ENCODE data around the gene DLK1.

The DLK1 gene

GRCh38 chr14:100727086-100727872 lies 587 bp downstream of the DLK1 start:
- H3K27ac ChIP-seq (ENCODE audit: low read depth, low read length): no peak overlapping the region
- peaks cover 14% of the 10 kb centered on the region; the same call in 1 of the 2 replicates for H3K4me1 ChIP-seq (ENCODE audit: insufficient read depth, low read length)
- peak overlapping the region; percentile 55 for H3K4me3 ChIP-seq (ENCODE audit: low read length)
- 19% methylated on average over 46 of the region's 47 CpGs for WGBS
- peaks cover 72% of the 10 kb centered on the region for H3K27me3 ChIP-seq (ENCODE audit: insufficient read depth, low read length)
- H3K36me3 ChIP-seq (ENCODE audit: insufficient read depth, low read length): no peaks in the 10 kb centered on the region
- H3K9me3 ChIP-seq (ENCODE audit: insufficient read depth, low read depth, low read length): no peaks in the 10 kb centered on the region
- H3K9ac ChIP-seq (ENCODE audit: low read depth, low read length): peak overlapping the region; percentile 24; the same call in 1 of the 2 replicates

DNA sequence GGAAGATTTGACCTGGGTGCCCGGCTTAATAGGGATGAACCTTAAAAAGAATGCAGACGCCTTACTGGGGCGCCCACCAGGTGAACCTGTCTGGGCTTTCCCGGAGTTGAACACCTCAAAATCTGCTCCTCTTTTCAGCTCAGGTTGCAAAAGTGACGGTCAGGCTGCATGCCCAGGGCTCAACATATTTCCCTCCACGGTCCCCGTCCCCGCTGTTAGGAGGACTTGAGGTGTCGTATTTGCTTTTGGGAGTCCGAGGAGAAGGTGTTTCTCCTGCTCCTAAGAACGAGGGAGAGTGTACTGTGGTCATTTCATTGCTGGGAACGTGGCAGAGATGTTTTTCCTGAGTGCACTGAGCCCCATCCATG lies 1.2 kb downstream of the DLK1 start:
- 71% methylated on average over 12 of the region's 12 CpGs for WGBS
- no peak overlapping the region for H3K9ac ChIP-seq (ENCODE audit: low read depth, low read length)
- H3K27ac ChIP-seq (ENCODE audit: low read depth, low read length): no peak overlapping the region
- no peaks in the 10 kb centered on the region for H3K36me3 ChIP-seq (ENCODE audit: insufficient read depth, low read length)
- no peaks in the 10 kb centered on the region for H3K9me3 ChIP-seq (ENCODE audit: insufficient read depth, low read depth, low read length)
- peaks cover 13% of the 10 kb centered on the region for H3K4me1 ChIP-seq (ENCODE audit: insufficient read depth, low read length)
- H3K4me3 ChIP-seq (ENCODE audit: low read length): peak overlapping the region; percentile 55; the same call in 1 of the 2 replicates
- H3K27me3 ChIP-seq (ENCODE audit: insufficient read depth, low read length): peaks cover 67% of the 10 kb centered on the region

- Histone ChIP-seq H3K9me3 (ENCODE audit: insufficient read depth, low read depth, low read length) (no peaks in the 10 kb centered on the region), H3K36me3 (ENCODE audit: insufficient read depth, low read length) (no peaks in the 10 kb centered on the region), H3K4me1 (ENCODE audit: insufficient read depth, low read length) (peaks cover 3% of the 10 kb centered on the region), H3K27me3 (ENCODE audit: insufficient read depth, low read length) (peaks cover 58% of the 10 kb centered on the region), H3K27ac (ENCODE audit: low read depth, low read length) (no peak overlapping the region), H3K4me3 (ENCODE audit: low read length) (no peak overlapping the region), H3K9ac (ENCODE audit: low read depth, low read length) (no peak overlapping the region)
- 91% methylated on average over 13 of the region's 13 CpGs for WGBS
Measured at GRCh38 chr14:100728962-100729361, 2.3 kb downstream of the DLK1 start.

DNA sequence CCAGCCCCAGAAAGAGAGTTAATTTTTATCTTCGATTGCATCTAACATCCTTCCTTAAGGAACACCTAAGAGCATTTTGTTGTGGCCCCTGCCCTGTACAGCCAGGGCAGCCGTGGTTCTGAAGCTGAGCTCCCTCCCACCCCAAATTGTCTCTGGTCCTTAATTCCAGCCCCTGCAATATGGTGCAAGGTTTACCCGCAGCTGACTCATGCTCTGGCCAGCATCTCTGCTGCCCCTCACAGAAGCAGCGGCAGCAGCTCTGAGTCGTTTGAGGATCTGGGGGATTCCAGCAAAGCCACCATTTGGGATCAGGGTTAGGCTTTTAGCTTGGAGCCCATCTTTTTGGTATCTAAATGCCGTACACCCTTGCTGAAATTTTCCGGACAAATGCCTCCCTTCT lies 3.3 kb downstream of the DLK1 start:
- Histone ChIP-seq H3K4me1 (ENCODE audit: insufficient read depth, low read length) (peaks cover 2% of the 10 kb centered on the region), H3K27me3 (ENCODE audit: insufficient read depth, low read length) (peaks cover 51% of the 10 kb centered on the region), H3K4me3 (ENCODE audit: low read length) (no peak overlapping the region), H3K36me3 (ENCODE audit: insufficient read depth, low read length) (no peaks in the 10 kb centered on the region; the same call in 1 of the 2 replicates), H3K9ac (ENCODE audit: low read depth, low read length) (no peak overlapping the region), H3K9me3 (ENCODE audit: insufficient read depth, low read depth, low read length) (no peaks in the 10 kb centered on the region), H3K27ac (ENCODE audit: low read depth, low read length) (no peak overlapping the region)
- WGBS: 74% methylated on average over 7 of the region's 7 CpGs

GRCh38 chr14:100730581-100730980 lies 3.9 kb downstream of the DLK1 start:
- no peaks in the 10 kb centered on the region; the same call in 1 of the 2 replicates for H3K36me3 ChIP-seq (ENCODE audit: insufficient read depth, low read length)
- H3K4me1 ChIP-seq (ENCODE audit: insufficient read depth, low read length): peaks cover 2% of the 10 kb centered on the region
- H3K27me3 ChIP-seq (ENCODE audit: insufficient read depth, low read length): peaks cover 45% of the 10 kb centered on the region
- WGBS: 52% methylated on average over 12 of the region's 15 CpGs
- H3K4me3 ChIP-seq (ENCODE audit: low read length): no peak overlapping the region
- H3K27ac ChIP-seq (ENCODE audit: low read depth, low read length): no peak overlapping the region
- H3K9ac ChIP-seq (ENCODE audit: low read depth, low read length): no peak overlapping the region
- no peaks in the 10 kb centered on the region for H3K9me3 ChIP-seq (ENCODE audit: insufficient read depth, low read depth, low read length)

- no peaks in the 10 kb centered on the region; the same call in 1 of the 2 replicates for H3K36me3 ChIP-seq (ENCODE audit: insufficient read depth, low read length)
- H3K4me1 ChIP-seq (ENCODE audit: insufficient read depth, low read length): peaks cover 2% of the 10 kb centered on the region
- H3K9ac ChIP-seq (ENCODE audit: low read depth, low read length): no peak overlapping the region
- 81% methylated on average over 5 of the region's 7 CpGs for WGBS
- no peaks in the 10 kb centered on the region for H3K9me3 ChIP-seq (ENCODE audit: insufficient read depth, low read depth, low read length)
- no peak overlapping the region for H3K4me3 ChIP-seq (ENCODE audit: low read length)
- peaks cover 39% of the 10 kb centered on the region for H3K27me3 ChIP-seq (ENCODE audit: insufficient read depth, low read length)
- no peak overlapping the region for H3K27ac ChIP-seq (ENCODE audit: low read depth, low read length)
Measured at GRCh38 chr14:100731011-100731670, 4.4 kb downstream of the DLK1 start.

- no peak overlapping the region for H3K27ac ChIP-seq (ENCODE audit: low read depth, low read length)
- no peak overlapping the region for H3K4me3 ChIP-seq (ENCODE audit: low read length)
- no peak overlapping the region for H3K9ac ChIP-seq (ENCODE audit: low read depth, low read length)
- no peaks in the 10 kb centered on the region for H3K9me3 ChIP-seq (ENCODE audit: insufficient read depth, low read depth, low read length)
- peaks cover 2% of the 10 kb centered on the region for H3K4me1 ChIP-seq (ENCODE audit: insufficient read depth, low read length)
- no peaks in the 10 kb centered on the region; the same call in 1 of the 2 replicates for H3K36me3 ChIP-seq (ENCODE audit: insufficient read depth, low read length)
- 91% methylated on average over 34 of the region's 34 CpGs for WGBS
- H3K27me3 ChIP-seq (ENCODE audit: insufficient read depth, low read length): peaks cover 30% of the 10 kb centered on the region
Measured at GRCh38 chr14:100731846-100732765, 5.4 kb downstream of the DLK1 start.

- Histone ChIP-seq H3K36me3 (ENCODE audit: insufficient read depth, low read length) (no peaks in the 10 kb centered on the region; the same call in 1 of the 2 replicates), H3K9me3 (ENCODE audit: insufficient read depth, low read depth, low read length) (no peaks in the 10 kb centered on the region), H3K4me1 (ENCODE audit: insufficient read depth, low read length) (peaks cover 2% of the 10 kb centered on the region), H3K27me3 (ENCODE audit: insufficient read depth, low read length) (peaks cover 24% of the 10 kb centered on the region), H3K4me3 (ENCODE audit: low read length) (no peak overlapping the region), H3K27ac (ENCODE audit: low read depth, low read length) (no peak overlapping the region), H3K9ac (ENCODE audit: low read depth, low read length) (no peak overlapping the region)
- 87% methylated on average over 7 of the region's 7 CpGs for WGBS
Measured at GRCh38 chr14:100732766-100733100, 6.0 kb downstream of the DLK1 start.

- Histone ChIP-seq H3K9ac (ENCODE audit: low read depth, low read length) (no peak overlapping the region), H3K4me3 (ENCODE audit: low read length) (no peak overlapping the region), H3K36me3 (ENCODE audit: insufficient read depth, low read length) (no peaks in the 10 kb centered on the region; the same call in 1 of the 2 replicates), H3K27ac (ENCODE audit: low read depth, low read length) (no peak overlapping the region), H3K27me3 (ENCODE audit: insufficient read depth, low read length) (peaks cover 18% of the 10 kb centered on the region), H3K4me1 (ENCODE audit: insufficient read depth, low read length) (no peaks in the 10 kb centered on the region; the same call in 1 of the 2 replicates), H3K9me3 (ENCODE audit: insufficient read depth, low read depth, low read length) (no peaks in the 10 kb centered on the region)
- WGBS: 88% methylated on average over 16 of the region's 19 CpGs
Measured at GRCh38 chr14:100733152-100733850, 6.6 kb downstream of the DLK1 start.

All from HUES64 (cell line).